Neuronal stem cell (in vitro differentiated cells): Measurements from ENCODE around the gene NKX2-4.
"Not testable (repeated sequence)": the region's sequence is repeated elsewhere in the genome, so short reads cannot be mapped to it uniquely, and the experiment has no call there.

Source experiments
- DNase-seq: peaks from one replicate; pipeline ENCODE4 v3.0.0-alpha.2; 2013; ENCODE audit warnings: low spot score
- H2AFZ ChIP-seq: one replicate; pipeline ENCODE4 v1.6.1; 2013; ENCODE audit warnings: mild to moderate bottlenecking, low read length, inconsistent platforms
- H2AK5ac ChIP-seq: 2 replicates; pipeline ENCODE4 v1.6.1; 2013; ENCODE audit warnings: low read depth, mild to moderate bottlenecking, inconsistent platforms, low read length, moderate library complexity, mixed read lengths
- H2BK120ac ChIP-seq: 2 replicates; pipeline ENCODE4 v1.6.1; 2013; ENCODE audit warnings: low read depth, mild to moderate bottlenecking, inconsistent platforms, low read length, moderate library complexity, mixed read lengths
- H2BK12ac ChIP-seq: one replicate; pipeline ENCODE4 v1.6.1; 2013; ENCODE audit warnings: low read length, inconsistent platforms
- H2BK15ac ChIP-seq: 2 replicates; pipeline ENCODE4 v1.6.1; 2013; ENCODE audit warnings: mild to moderate bottlenecking, low read length, inconsistent platforms, mixed read lengths
- H2BK5ac ChIP-seq: one replicate; pipeline ENCODE4 v1.6.1; 2013; ENCODE audit warnings: inconsistent platforms, mild to moderate bottlenecking, low read length, moderate library complexity
- H3K14ac ChIP-seq: one replicate; pipeline ENCODE4 v1.6.1; 2013; ENCODE audit warnings: low read length, inconsistent platforms
- H3K18ac ChIP-seq: 2 replicates; pipeline ENCODE4 v1.6.1; 2013; ENCODE audit warnings: low read length, inconsistent platforms
- H3K23ac ChIP-seq: 2 replicates; pipeline ENCODE4 v1.6.1; 2013; ENCODE audit warnings: low read depth, mild to moderate bottlenecking, mixed read lengths, low read length, inconsistent platforms; ENCODE audit not compliant: poor library complexity
- H3K27ac ChIP-seq: replicated peaks from 3 replicates; pipeline ENCODE4 v1.5.1; 2013; ENCODE audit warnings: low read length, inconsistent platforms
- H3K27me3 ChIP-seq, 3 experiments: 2 replicates each; pipeline ENCODE4 v1.6.1; 2013; ENCODE audit warnings: low read length in 3 of 3, mild to moderate bottlenecking in 2 of 3, inconsistent platforms in 1 of 3, low read depth in 1 of 3, mixed read lengths in 1 of 3, moderate library complexity in 1 of 3; ENCODE audit not compliant: control insufficient read depth in 3 of 3, insufficient read depth in 3 of 3
- H3K36me3 ChIP-seq, 2 donors: replicated peaks in 1 of 2; 2 replicates each; pipeline ENCODE4 v1.6.1; 2013; ENCODE audit warnings: low read length in 2 of 2; ENCODE audit not compliant: control insufficient read depth in 2 of 2, insufficient read depth in 2 of 2
- H3K4ac ChIP-seq: 2 replicates; pipeline ENCODE4 v1.6.1; 2013; ENCODE audit warnings: inconsistent platforms, mild to moderate bottlenecking, low read length, moderate library complexity
- H3K4me1 ChIP-seq, 2 donors: 1 replicate in 1 of 2; 2 replicates in 1 of 2; pipeline ENCODE4 v1.6.1; 2013; ENCODE audit warnings: low read length in 2 of 2, low read depth in 1 of 2; ENCODE audit not compliant: control insufficient read depth in 2 of 2, insufficient read depth in 1 of 2
- H3K4me2 ChIP-seq: one replicate; pipeline ENCODE4 v1.6.1; 2013; ENCODE audit warnings: mild to moderate bottlenecking, low read length, inconsistent platforms; ENCODE audit not compliant: insufficient read depth, poor library complexity, severe bottlenecking
- H3K4me3 ChIP-seq, 2 donors: 2 replicates each; pipeline ENCODE4 v1.5.1; 2013; ENCODE audit warnings: low read length in 2 of 2, mild to moderate bottlenecking in 2 of 2, inconsistent platforms in 1 of 2, moderate library complexity in 1 of 2
- H3K79me1 ChIP-seq: one replicate; pipeline ENCODE4 v1.6.1; 2013; ENCODE audit warnings: low read depth, mild to moderate bottlenecking, inconsistent platforms, low read length, moderate library complexity
- H3K9ac ChIP-seq: one replicate; pipeline ENCODE4 v1.6.1; 2013; ENCODE audit warnings: mild to moderate bottlenecking, low read depth, low read length, inconsistent platforms; ENCODE audit not compliant: poor library complexity
- H3K9me3 ChIP-seq, 2 donors: replicated peaks in 1 of 2; 2 replicates each; pipeline versions ENCODE3 to v1.6.1; 2013; ENCODE audit warnings: low read length in 2 of 2, mild to moderate bottlenecking in 2 of 2, inconsistent platforms in 1 of 2, low read depth in 1 of 2, mixed read lengths in 1 of 2, moderate library complexity in 1 of 2; ENCODE audit not compliant: control insufficient read depth in 2 of 2, insufficient read depth in 1 of 2
- H4K8ac ChIP-seq: one replicate; pipeline ENCODE4 v1.6.1; 2013; ENCODE audit warnings: low read depth, mild to moderate bottlenecking, inconsistent platforms, low read length, moderate library complexity
- H4K91ac ChIP-seq: one replicate; pipeline ENCODE4 v1.6.1; 2013; ENCODE audit warnings: low read length, low read depth, mild to moderate bottlenecking, inconsistent platforms; ENCODE audit not compliant: poor library complexity
- WGBS, 2 donors: extraction: QIAGEN DNeasy Blood & Tissue Kit; methylation state at CpG; one replicate each; pipeline ENCODE4 v1.1.7; 2013; ENCODE audit warnings: missing lambda C conversion rate in 2 of 2, mixed read lengths in 1 of 2; ENCODE audit not compliant: insufficient read length in 2 of 2, insufficient replicate concordance in 1 of 2; ENCODE audit errors: extremely low coverage in 2 of 2; 5-methylcytosine and 5-hydroxymethylcytosine counted together

Gene NKX2-4

GRCh38 chr20:21366273-21366672 lies 31.1 kb downstream of the NKX2-4 start:
- not testable (repeated sequence) for H2AK5ac ChIP-seq, H3K79me1 ChIP-seq, H2AFZ ChIP-seq, H3K4me1 ChIP-seq, H3K9me3 ChIP-seq, H3K4ac ChIP-seq, H2BK120ac ChIP-seq, H3K9ac ChIP-seq, H3K18ac ChIP-seq, H4K8ac ChIP-seq, H3K27me3 ChIP-seq, H3K14ac ChIP-seq, H3K27ac ChIP-seq, H3K4me3 ChIP-seq, DNase-seq, H2BK5ac ChIP-seq, H4K91ac ChIP-seq, H2BK12ac ChIP-seq, H2BK15ac ChIP-seq, H3K23ac ChIP-seq, H3K4me2 ChIP-seq
- H3K36me3 ChIP-seq: peaks cover 15 to 94% of the 10 kb centered on the region in 2 donors
- WGBS, 2 donors: no CpG with 5 or more reads among the region's 9 CpGs

GRCh38 chr20:21365771-21366170 lies 31.6 kb downstream of the NKX2-4 start:
- H3K4me2 ChIP-seq: no peak overlapping the region
- no peak overlapping the region for H3K4ac ChIP-seq
- DNase-seq: no peak
- peaks cover 3% of the 10 kb centered on the region for H3K79me1 ChIP-seq
- H3K14ac ChIP-seq: no peak overlapping the region
- no peak overlapping the region for H4K91ac ChIP-seq
- no peak overlapping the region for H2BK12ac ChIP-seq
- H2BK15ac ChIP-seq: no peak overlapping the region
- H3K36me3 ChIP-seq: peaks cover 15 to 95% of the 10 kb centered on the region in 2 donors
- H4K8ac ChIP-seq: no peak overlapping the region
- no peak overlapping the region for H3K18ac ChIP-seq
- H2BK120ac ChIP-seq: no peak overlapping the region
- no peaks in the 10 kb centered on the region for H3K4me1 ChIP-seq
- no peak overlapping the region for H3K23ac ChIP-seq
- H3K27ac ChIP-seq: no peak overlapping the region
- H3K4me3 ChIP-seq: no peak overlapping the region
- no peak overlapping the region for H2AFZ ChIP-seq
- H3K9me3 ChIP-seq: no peaks in the 10 kb centered on the region
- no peak overlapping the region for H2BK5ac ChIP-seq
- no peak overlapping the region for H3K9ac ChIP-seq
- H3K27me3 ChIP-seq: no peaks in the 10 kb centered on the region
- no CpG with 5 or more reads among the region's 3 CpGs for WGBS, 2 donors
- H2AK5ac ChIP-seq: no peak overlapping the region

GRCh38 chr20:21364413-21364812 lies 32.9 kb downstream of the NKX2-4 start:
- H4K91ac ChIP-seq: no peak overlapping the region
- no peak overlapping the region for H3K23ac ChIP-seq
- no peak overlapping the region for H4K8ac ChIP-seq
- WGBS, 2 donors: no CpG with 5 or more reads among the region's 6 CpGs
- no peak overlapping the region for H2AFZ ChIP-seq
- no peak overlapping the region for H3K4me2 ChIP-seq
- no peak overlapping the region for H2BK15ac ChIP-seq
- no peak overlapping the region for H3K14ac ChIP-seq
- no peak overlapping the region for H2BK120ac ChIP-seq
- no peak overlapping the region for H3K27ac ChIP-seq
- DNase-seq: no peak
- no peak overlapping the region for H2AK5ac ChIP-seq
- peaks cover 3% of the 10 kb centered on the region for H3K79me1 ChIP-seq
- H3K36me3 ChIP-seq: peaks cover 18 to 95% of the 10 kb centered on the region in 2 donors
- no peak overlapping the region for H3K4ac ChIP-seq
- no peaks in the 10 kb centered on the region for H3K27me3 ChIP-seq
- H2BK12ac ChIP-seq: no peak overlapping the region
- no peak overlapping the region for H3K9ac ChIP-seq
- H3K9me3 ChIP-seq: no peaks in the 10 kb centered on the region
- no peak overlapping the region for H3K4me3 ChIP-seq
- no peak overlapping the region for H3K18ac ChIP-seq
- no peak overlapping the region for H2BK5ac ChIP-seq
- no peaks in the 10 kb centered on the region for H3K4me1 ChIP-seq

DNA sequence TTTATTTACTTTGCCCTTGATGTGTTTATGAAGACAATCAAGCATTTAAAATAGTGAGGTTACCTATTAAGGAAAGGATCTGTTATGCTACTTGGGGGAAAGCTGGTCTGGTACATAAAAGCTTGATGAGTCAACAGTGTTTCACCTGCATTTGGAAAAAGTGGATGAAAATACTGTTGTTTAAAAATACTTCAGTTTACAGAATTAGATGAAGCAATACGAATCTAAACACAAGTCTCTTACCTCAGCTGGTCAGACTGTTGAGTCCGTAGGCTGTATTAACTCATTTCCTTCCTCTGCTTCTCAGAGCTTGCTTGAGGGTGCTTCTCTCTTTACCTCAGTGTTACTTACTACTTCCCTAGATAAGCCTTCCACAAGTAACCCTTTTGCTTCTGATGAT lies 36.1 kb downstream of the NKX2-4 start:
- no peaks in the 10 kb centered on the region for H3K9me3 ChIP-seq
- H2BK12ac ChIP-seq: no peak overlapping the region
- H2BK120ac ChIP-seq: no peak overlapping the region
- no peak overlapping the region for H2BK5ac ChIP-seq
- no peaks in the 10 kb centered on the region for H3K79me1 ChIP-seq
- H3K4me2 ChIP-seq: no peak overlapping the region
- no peak overlapping the region for H3K4ac ChIP-seq
- no peak overlapping the region for H3K18ac ChIP-seq
- no peak overlapping the region for H2BK15ac ChIP-seq
- H3K23ac ChIP-seq: no peak overlapping the region
- no peak overlapping the region for H2AK5ac ChIP-seq
- H3K4me3 ChIP-seq: no peak overlapping the region
- no peak overlapping the region for H3K27ac ChIP-seq
- H4K91ac ChIP-seq: no peak overlapping the region
- no peak overlapping the region for H2AFZ ChIP-seq
- no peak overlapping the region for H3K14ac ChIP-seq
- no peaks in the 10 kb centered on the region for H3K27me3 ChIP-seq
- H4K8ac ChIP-seq: no peak overlapping the region
- WGBS, 2 donors: no CpG with 5 or more reads among the region's 2 CpGs
- no peak overlapping the region for H3K9ac ChIP-seq
- H3K4me1 ChIP-seq: no peaks in the 10 kb centered on the region
- peaks cover 13 to 95% of the 10 kb centered on the region in 2 donors for H3K36me3 ChIP-seq
- DNase-seq: no peak
